HepG2 (cell line): ENCODE data around the gene VPS18. TPM values are rescaled to one million over a fixed set of nuclear protein-coding genes. Genes with fewer than 3 reads are reported as not detected.
A peak's percentile ranks its signal among the peaks of the same experiment; 100 is the strongest.

Source experiments
- FOSL2 ChIP-seq: sonication (generic); formaldehyde crosslinking; IDR thresholded peaks from 2 replicates; pipeline ENCODE4 v1.4.0; 2020; ENCODE audit warnings: missing genetic modification reagents
- GABPB1 ChIP-seq: IDR thresholded peaks from 2 replicates; pipeline ENCODE4 v1.6.1; 2016; ENCODE audit warnings: mild to moderate bottlenecking, missing genetic modification reagents, moderate library complexity, missing compliant biosample characterization
- HOXA3 ChIP-seq: sonication (generic); formaldehyde crosslinking; IDR thresholded peaks from 2 replicates; pipeline ENCODE4 v1.5.0; 2020; ENCODE audit warnings: missing genetic modification reagents
- IKZF4 ChIP-seq: sonication (generic); formaldehyde crosslinking; IDR thresholded peaks from 2 replicates; pipeline ENCODE4 v1.5.1; 2020; ENCODE audit warnings: borderline replicate concordance, mild to moderate bottlenecking, low read depth, missing genetic modification reagents; ENCODE audit errors: not compliant biosample characterization
- POGZ ChIP-seq: sonication (generic); formaldehyde crosslinking; IDR thresholded peaks from 2 replicates; pipeline ENCODE4 v1.4.0; 2020; ENCODE audit warnings: mild to moderate bottlenecking, missing genetic modification reagents
- SALL1 ChIP-seq: sonication (generic); formaldehyde crosslinking; IDR thresholded peaks from 2 replicates; pipeline ENCODE4 v1.8.0; 2022; ENCODE audit warnings: mild to moderate bottlenecking, missing genetic modification reagents
- SAP130 ChIP-seq: IDR thresholded peaks from 2 replicates; pipeline ENCODE4 v1.6.1; 2016; ENCODE audit warnings: low read depth
- SMC3 ChIP-seq: IDR thresholded peaks from 2 replicates; pipeline ENCODE4 v1.6.1; 2011; ENCODE audit warnings: low read length, improper control_type of control experiment
- SYNCRIP ChIP-seq: fragments of 200-400 bp; formaldehyde crosslinking; IDR thresholded peaks from 2 replicates; pipeline ENCODE4 v1.6.1; 2018; ENCODE audit warnings: mild to moderate bottlenecking, low read depth, low read length; ENCODE audit not compliant: insufficient read depth
- TAF1 ChIP-seq: sonication (generic); formaldehyde crosslinking; IDR thresholded peaks from 2 replicates; pipeline ENCODE4 v1.4.0; 2020; ENCODE audit warnings: missing genetic modification reagents
- ZBTB1 ChIP-seq: sonication (generic); formaldehyde crosslinking; IDR thresholded peaks from 2 replicates; pipeline ENCODE4 v1.4.0; 2020; ENCODE audit warnings: missing genetic modification reagents, borderline replicate concordance
- ZNF296 ChIP-seq: sonication (generic); formaldehyde crosslinking; conservative IDR thresholded peaks from 2 replicates; pipeline ENCODE4 v1.5.0; 2020; ENCODE audit warnings: mild to moderate bottlenecking, missing genetic modification reagents
- ZNF337 ChIP-seq: sonication (generic); formaldehyde crosslinking; IDR thresholded peaks from 2 replicates; pipeline ENCODE4 v1.5.1; 2020; ENCODE audit warnings: missing genetic modification reagents, low read depth, mild to moderate bottlenecking, borderline replicate concordance
- ZNF432 ChIP-seq: sonication (generic); formaldehyde crosslinking; IDR thresholded peaks from 2 replicates; pipeline ENCODE4 v1.5.0; 2020; ENCODE audit warnings: missing genetic modification reagents, mild to moderate bottlenecking, borderline replicate concordance
- ZNF484 ChIP-seq: sonication (generic); formaldehyde crosslinking; IDR thresholded peaks from 2 replicates; pipeline ENCODE4 v1.5.1; 2020; ENCODE audit warnings: mild to moderate bottlenecking, low read depth, missing genetic modification reagents, borderline replicate concordance
- ZNF549 ChIP-seq: sonication (generic); formaldehyde crosslinking; IDR thresholded peaks from 2 replicates; pipeline ENCODE4 v1.5.0; 2020; ENCODE audit warnings: missing genetic modification reagents
- ZNF746 ChIP-seq: sonication (generic); formaldehyde crosslinking; IDR thresholded peaks from 2 replicates; pipeline ENCODE4 v1.8.0; 2022; ENCODE audit warnings: mild to moderate bottlenecking, missing genetic modification reagents
- polyA plus RNA-seq, 8 experiments: library from polyadenylated mRNA; depleted of rRNA in 3 of 8; stranded (reverse) in 7 of 8; unstranded in 1 of 8; fragments of >200 nt; fragmentation: Illumina TruSeq in 4 of 8; extraction: Trizol in 4 of 8; gene quantifications; 2 replicates each; pipeline versions ENCODE4 v1.2.1 to v1.2.3, GENCODE V29; 2011 to 2016; ENCODE audit warnings: low read depth in 4 of 8, missing spikeins in 1 of 8, mixed read lengths in 1 of 8; ENCODE audit not compliant: insufficient read depth in 1 of 8
- total RNA-seq, 5 experiments: library from RNA; depleted of rRNA; stranded (reverse); fragments of >200 nt; fragmentation: Illumina TruSeq; extraction: Trizol; gene quantifications; 2 replicates each; pipeline ENCODE4 v1.2.3, GENCODE V29; 2016; ENCODE audit warnings: low read depth in 1 of 5
- TF ChIP-seq, protein P1 (sequence below): sonication (generic); formaldehyde crosslinking; IDR thresholded peaks from 2 replicates; pipeline ENCODE4 v1.5.0; 2020; ENCODE audit warnings: missing genetic modification reagents
- TF ChIP-seq, protein P2 (sequence below): sonication (generic); formaldehyde crosslinking; IDR thresholded peaks from 2 replicates; pipeline ENCODE4 v1.4.0; 2020; ENCODE audit warnings: low read depth, mild to moderate bottlenecking, missing genetic modification reagents
- TF ChIP-seq, protein P3 (sequence below): sonication (generic); formaldehyde crosslinking; IDR thresholded peaks from 2 replicates; pipeline ENCODE4 v1.5.0; 2020; ENCODE audit warnings: missing genetic modification reagents

The VPS18 gene
- total and polyA plus RNA-seq, 2 of the 13 experiments (the other 11 are each of a cell fraction or from before 2014, with no cell fraction given): 5.8 to 17.0 TPM

DNA sequence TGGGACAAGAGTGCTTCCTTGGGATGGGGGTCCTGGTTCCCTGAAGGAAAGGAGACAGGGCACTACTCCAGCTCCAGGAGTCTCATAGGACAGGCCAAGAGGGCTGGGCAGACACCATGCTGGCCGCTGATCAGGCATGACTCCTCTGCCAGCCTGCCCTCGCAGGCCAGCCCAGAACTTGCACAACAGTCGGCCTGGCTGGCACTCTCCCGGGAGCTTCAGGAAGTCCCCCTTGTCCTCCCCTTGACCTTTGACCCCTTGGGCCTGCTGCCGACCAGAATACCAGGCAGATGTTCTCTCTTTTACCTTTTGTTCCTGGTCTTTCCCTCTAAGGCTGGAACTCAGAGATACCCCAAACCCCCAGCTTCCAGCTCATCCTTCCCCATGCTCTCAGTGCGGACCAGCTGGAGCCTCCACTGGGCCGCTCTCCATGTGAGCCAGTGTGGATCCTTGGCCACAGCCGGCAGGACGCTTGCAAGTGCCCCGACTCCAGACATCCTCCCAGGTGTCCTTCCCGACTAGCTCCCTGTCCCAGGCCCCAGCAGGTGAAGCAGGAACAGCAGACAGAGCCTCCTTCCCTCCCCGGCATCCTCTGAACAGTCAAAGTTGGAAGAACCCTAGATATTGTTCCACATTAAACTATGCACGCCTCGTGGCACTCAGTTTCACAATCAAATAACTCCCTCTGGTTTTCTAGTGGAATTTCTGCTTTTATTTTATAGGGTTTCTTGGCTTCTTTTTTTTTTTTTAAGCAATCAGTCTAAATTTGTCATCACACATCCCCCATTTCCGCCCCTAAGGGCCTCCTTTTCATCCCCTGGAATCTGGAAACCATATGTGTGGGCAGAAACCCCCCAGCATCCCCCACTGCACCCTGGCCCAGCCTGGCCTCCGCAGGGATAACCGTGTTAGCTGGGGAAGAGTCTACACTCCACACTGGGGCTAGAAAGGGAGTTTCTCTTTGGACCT, 15.7 kb downstream of the VPS18 start (continued):
- TF ChIP-seq, protein P1, sequence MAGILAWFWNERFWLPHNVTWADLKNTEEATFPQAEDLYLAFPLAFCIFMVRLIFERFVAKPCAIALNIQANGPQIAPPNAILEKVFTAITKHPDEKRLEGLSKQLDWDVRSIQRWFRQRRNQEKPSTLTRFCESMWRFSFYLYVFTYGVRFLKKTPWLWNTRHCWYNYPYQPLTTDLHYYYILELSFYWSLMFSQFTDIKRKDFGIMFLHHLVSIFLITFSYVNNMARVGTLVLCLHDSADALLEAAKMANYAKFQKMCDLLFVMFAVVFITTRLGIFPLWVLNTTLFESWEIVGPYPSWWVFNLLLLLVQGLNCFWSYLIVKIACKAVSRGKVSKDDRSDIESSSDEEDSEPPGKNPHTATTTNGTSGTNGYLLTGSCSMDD (CRISPR knock-in tag): no peak
- TF ChIP-seq, protein P2, sequence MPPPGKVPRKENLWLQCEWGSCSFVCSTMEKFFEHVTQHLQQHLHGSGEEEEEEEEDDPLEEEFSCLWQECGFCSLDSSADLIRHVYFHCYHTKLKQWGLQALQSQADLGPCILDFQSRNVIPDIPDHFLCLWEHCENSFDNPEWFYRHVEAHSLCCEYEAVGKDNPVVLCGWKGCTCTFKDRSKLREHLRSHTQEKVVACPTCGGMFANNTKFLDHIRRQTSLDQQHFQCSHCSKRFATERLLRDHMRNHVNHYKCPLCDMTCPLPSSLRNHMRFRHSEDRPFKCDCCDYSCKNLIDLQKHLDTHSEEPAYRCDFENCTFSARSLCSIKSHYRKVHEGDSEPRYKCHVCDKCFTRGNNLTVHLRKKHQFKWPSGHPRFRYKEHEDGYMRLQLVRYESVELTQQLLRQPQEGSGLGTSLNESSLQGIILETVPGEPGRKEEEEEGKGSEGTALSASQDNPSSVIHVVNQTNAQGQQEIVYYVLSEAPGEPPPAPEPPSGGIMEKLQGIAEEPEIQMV (CRISPR knock-in tag): no peak
- TF ChIP-seq ZNF337 (CRISPR knock-in tag): no peak
- no peak for TF ChIP-seq SMC3
- TF ChIP-seq POGZ (CRISPR knock-in tag): no peak
- no peak for TF ChIP-seq ZNF484 (CRISPR knock-in tag)
- TF ChIP-seq ZNF296 (CRISPR knock-in tag): no peak
- no peak for TF ChIP-seq ZNF549 (CRISPR knock-in tag)
- TF ChIP-seq IKZF4 (CRISPR knock-in tag): peak; percentile 30
- no peak for TF ChIP-seq TAF1 (CRISPR knock-in tag)
- TF ChIP-seq, protein P3, sequence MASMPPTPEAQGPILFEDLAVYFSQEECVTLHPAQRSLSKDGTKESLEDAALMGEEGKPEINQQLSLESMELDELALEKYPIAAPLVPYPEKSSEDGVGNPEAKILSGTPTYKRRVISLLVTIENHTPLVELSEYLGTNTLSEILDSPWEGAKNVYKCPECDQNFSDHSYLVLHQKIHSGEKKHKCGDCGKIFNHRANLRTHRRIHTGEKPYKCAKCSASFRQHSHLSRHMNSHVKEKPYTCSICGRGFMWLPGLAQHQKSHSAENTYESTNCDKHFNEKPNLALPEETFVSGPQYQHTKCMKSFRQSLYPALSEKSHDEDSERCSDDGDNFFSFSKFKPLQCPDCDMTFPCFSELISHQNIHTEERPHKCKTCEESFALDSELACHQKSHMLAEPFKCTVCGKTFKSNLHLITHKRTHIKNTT (CRISPR knock-in tag): no peak
- TF ChIP-seq SALL1 (CRISPR knock-in tag): peak; percentile 33
- peak; percentile 58 for TF ChIP-seq GABPB1 (CRISPR knock-in tag)
- no peak for TF ChIP-seq ZBTB1 (CRISPR knock-in tag)
- TF ChIP-seq SYNCRIP: no peak
- TF ChIP-seq ZNF432 (CRISPR knock-in tag): no peak
- TF ChIP-seq HOXA3 (CRISPR knock-in tag): peak; percentile 18; the same call in 1 of the 2 replicates
- no peak for TF ChIP-seq FOSL2 (CRISPR knock-in tag)
- TF ChIP-seq SAP130: peak; percentile 43; the same call in 1 of the 2 replicates
- TF ChIP-seq ZNF746: 0 out of 2 replicates have a peak, but pooled peaks have one; percentile 36
